ENCODE results near the gene SLC12A4. TPM values are rescaled to one million over a fixed set of nuclear protein-coding genes. Genes with fewer than 3 reads are reported as not detected.
"Not testable (repeated sequence)": the region's sequence is repeated elsewhere in the genome, so short reads cannot be mapped to it uniquely, and the experiment has no call there.

The SLC12A4 gene
- total RNA-seq, 2 experiments from 2014 or later = 27.1 to 29.5 TPM

DNA sequence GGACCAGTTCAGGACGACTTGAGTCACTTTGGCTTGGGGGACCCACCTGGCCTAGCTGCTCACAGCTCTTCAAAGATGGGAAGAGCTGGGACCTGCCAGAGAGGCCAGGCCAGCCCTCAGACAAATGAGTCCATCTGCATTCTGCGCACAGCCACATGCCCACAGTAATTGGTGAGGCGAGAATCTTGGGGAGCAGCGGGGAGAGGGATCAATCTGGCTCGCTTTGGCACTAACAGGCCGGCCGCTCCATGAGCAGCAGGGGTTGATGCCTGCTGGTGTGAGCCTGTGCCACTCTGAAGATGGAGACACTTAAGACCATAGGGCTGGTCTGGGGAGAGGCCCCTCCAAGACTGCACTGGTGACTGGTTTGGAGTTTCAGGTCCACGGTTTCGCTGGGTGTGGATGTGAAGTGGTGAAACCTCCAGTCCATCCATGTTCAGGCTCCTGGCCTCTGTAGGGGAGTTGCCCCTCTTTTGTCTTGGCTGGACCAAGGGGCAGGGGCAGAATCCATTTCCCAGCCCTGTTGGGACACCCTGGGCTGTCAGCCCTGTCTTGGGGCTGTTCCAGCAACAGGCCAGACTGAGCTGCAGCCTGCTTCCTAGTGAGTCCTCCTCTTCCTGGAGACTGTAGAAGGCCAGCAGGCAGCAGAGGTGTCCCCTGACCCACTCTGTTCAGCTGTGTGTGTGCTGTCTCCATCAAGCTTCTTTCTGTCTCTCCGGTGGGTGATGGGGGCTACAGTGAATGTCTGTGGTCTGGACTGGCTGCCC, 44.1 kb downstream of the SLC12A4 start:
- Mint-ChIP-seq H3K27me3 (no peaks in the 10 kb centered on the region), H3K36me3 (ENCODE audit: low read depth) (peaks cover 4% of the 10 kb centered on the region), H3K4me1 (peaks cover 6% of the 10 kb centered on the region), H3K4me3 (no peak overlapping the region), H3K9me3 (no peaks in the 10 kb centered on the region), H3K27ac (peak overlapping the region; percentile 19)
- DNase-seq = no peak
- POLR2A ChIA-PET = interaction anchor here (0.7 kb wide), 1 partner anchor 105 kb away, joined by 3 read pairs; no protein-coding TSS in a partner anchor
- CTCF ChIA-PET = interaction anchor here (0.6 to 3.7 kb wide), 11 partner anchors 10 to 115 kb away, joined by 3 to 13 read pairs (median 4); partner anchors contain the start of genes NRN1L and PSKH1

DNA sequence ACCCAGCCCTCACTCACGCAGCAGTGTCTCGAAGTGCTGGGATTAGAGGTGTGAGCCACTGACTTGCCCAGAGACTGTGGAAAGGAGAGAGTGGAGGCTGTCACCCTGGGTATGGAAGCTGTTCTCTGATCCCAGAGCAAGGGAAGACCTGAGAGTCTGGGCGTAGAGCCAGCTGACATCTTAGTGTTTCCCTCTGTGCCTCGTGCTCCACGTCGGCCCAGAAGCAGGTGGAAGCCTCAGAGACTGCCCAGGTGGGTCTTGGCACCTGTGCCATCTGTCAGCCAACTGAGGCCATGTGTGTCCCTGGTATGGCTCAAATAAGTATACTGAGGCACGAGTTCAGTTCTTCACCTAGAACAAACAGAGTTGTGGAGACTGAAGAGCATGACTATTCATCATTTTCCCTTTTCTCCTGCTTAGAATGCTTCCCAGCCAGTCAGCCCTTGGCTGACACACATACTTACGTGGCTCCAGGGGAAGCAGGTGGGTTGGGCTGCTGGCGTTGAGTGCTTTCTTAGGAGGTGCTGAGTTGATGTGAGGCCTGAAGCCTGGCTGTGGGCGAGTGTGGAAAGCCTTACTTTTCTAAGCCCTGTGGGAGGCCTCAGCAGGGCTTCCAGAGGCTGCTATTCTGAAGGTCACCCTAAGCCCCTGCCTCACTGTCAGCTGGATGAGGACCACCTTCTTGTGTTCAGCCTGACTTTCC, 44.9 kb downstream of the SLC12A4 start:
- Mint-ChIP-seq H3K4me3 (no peak overlapping the region), H3K27me3 (no peaks in the 10 kb centered on the region), H3K4me1 (peaks cover 6% of the 10 kb centered on the region), H3K36me3 (ENCODE audit: low read depth) (peaks cover 3% of the 10 kb centered on the region), H3K27ac (no peak overlapping the region), H3K9me3 (no peaks in the 10 kb centered on the region)
- POLR2A ChIA-PET = no interaction called here
- DNase-seq = no peak
- CTCF ChIA-PET = interaction anchor here (1.0 to 1.4 kb wide), 4 partner anchors 11 to 40 kb away, joined by 3 to 11 read pairs (median 4); partner anchors contain the start of genes NRN1L and PSKH1

DNA sequence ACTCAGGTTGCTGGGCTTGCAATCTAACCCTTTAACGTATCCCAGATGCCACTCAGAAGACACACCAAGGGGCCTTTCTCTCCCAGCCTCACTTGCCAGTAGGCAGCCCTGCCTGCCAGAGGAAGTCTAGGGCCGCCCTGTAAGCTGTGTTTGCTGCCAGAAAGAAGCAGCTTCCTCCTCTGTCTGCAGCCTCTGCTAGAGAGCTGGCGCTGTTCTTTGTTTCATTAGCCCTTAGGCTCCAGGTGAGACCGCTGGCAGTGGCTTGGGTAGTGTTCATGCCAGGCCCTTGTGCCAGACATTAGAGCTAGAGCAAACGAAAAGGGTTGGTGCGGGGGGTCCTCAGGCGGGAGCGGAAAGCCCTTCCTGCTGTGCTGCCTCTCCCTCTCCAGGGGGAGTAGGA, 45.7 kb downstream of the SLC12A4 start:
- Mint-ChIP-seq H3K9me3 (no peaks in the 10 kb centered on the region), H3K27ac (peak overlapping the region; percentile 65), H3K27me3 (no peaks in the 10 kb centered on the region), H3K4me1 (peaks cover 9% of the 10 kb centered on the region), H3K4me3 (no peak overlapping the region), H3K36me3 (ENCODE audit: low read depth) (no peaks in the 10 kb centered on the region)
- ChIA-PET CTCF (interaction anchor here (0.6 to 1.0 kb wide), 2 partner anchors 39 to 98 kb away, joined by 3 to 4 read pairs; no protein-coding TSS in a partner anchor), POLR2A (no interaction called here)
- DNase-seq = no peak

DNA sequence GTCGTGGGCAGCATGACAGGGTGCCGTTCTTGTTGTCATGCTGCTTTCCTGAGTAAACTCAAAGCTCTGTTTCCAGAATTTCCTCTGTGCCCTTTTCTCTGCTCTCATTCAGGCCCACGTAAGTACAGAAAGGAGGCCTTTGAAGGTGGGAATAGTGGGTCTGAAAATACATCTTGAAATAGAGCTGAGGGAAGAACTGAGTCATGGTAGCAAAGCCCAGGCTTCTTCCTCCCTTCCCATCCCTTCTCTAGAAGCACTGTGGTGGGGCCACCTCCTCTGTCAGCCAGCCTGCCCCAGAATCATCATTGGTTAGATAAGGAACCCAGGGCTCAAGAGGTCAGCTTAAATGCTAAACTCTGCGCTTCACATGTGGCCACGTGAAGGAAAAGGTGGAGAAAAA, 46.2 kb downstream of the SLC12A4 start:
- no peaks in the 10 kb centered on the region for H3K9me3 Mint-ChIP-seq

DNA sequence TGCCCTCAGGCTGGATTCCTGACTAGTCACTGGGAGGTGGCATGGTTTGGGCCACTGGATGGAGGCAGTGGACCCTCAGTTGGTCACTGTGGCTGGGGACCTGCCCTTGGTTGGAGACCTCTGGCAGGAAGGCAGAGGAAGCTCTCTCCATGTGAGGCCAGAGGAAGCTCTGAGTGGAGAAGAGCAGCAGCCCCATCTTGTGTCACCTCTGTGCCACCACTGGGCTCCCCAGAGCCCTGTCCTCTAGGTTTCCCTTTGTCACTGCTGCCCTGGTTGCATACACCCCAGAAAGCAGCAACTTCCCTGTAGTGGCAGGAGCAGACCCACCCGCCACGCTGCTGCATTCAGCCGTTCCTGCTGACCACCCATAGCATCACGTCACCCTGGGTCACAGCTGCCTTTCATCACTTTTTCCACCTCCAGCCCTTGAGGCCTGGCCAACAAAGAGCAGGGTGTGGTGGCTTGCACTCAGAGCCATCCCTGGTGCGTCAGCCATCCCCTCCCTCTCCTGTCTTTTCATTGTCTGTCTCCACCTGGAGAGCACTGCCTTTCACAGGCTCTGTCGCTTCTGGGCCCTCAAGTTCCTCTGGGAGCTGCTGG, 48.7 kb downstream of the SLC12A4 start:
- DNase-seq = no peak
- CTCF ChIA-PET = interaction anchor here (0.5 to 3.3 kb wide), 9 partner anchors 9 to 150 kb away, joined by 3 to 12 read pairs (median 3); no protein-coding TSS in a partner anchor
- Mint-ChIP-seq H3K36me3 (ENCODE audit: low read depth) (no peaks in the 10 kb centered on the region), H3K27me3 (no peaks in the 10 kb centered on the region), H3K9me3 (no peaks in the 10 kb centered on the region), H3K4me1 (peaks cover 24% of the 10 kb centered on the region), H3K4me3 (no peak overlapping the region), H3K27ac (no peak overlapping the region)
- POLR2A ChIA-PET = no interaction called here

More for the DNA sequence above, 46.2 kb downstream of the SLC12A4 start:
- no peaks in the 10 kb centered on the region for H3K36me3 Mint-ChIP-seq (ENCODE audit: low read depth)
- no peak for DNase-seq
- peaks cover 14% of the 10 kb centered on the region for H3K4me1 Mint-ChIP-seq
- ChIA-PET CTCF (interaction anchor here (0.6 to 1.0 kb wide), 3 partner anchors 39 to 106 kb away, joined by 3 to 4 read pairs (median 4); no protein-coding TSS in a partner anchor), POLR2A (no interaction called here)
- H3K27ac Mint-ChIP-seq = peak overlapping the region; percentile 65
- no peaks in the 10 kb centered on the region for H3K27me3 Mint-ChIP-seq
- H3K4me3 Mint-ChIP-seq = no peak overlapping the region

DNA sequence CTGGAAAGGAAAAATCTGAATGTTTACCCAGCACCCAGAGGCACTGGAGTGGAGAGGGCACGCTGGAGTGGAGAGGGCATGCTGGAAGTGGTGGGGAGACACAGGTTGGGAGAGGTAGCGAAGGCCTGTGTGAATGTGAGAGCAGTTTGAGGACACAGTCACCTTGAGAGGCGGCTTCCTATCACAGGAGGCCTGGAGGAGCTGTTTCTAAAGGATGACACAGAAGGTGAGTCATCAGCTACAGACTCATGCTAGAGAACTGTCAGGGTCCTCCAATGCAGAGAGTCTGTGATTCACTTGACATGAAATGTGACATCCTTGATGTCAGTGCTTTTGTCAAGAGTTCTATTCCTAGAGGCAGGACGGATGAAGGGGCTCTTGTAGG, 50.6 kb downstream of the SLC12A4 start:
- no peak overlapping the region for H3K4me3 Mint-ChIP-seq
- POLR2A ChIA-PET = no interaction called here
- H3K27ac Mint-ChIP-seq = peak overlapping the region; percentile 1
- H3K27me3 Mint-ChIP-seq = no peaks in the 10 kb centered on the region
- peaks cover 2% of the 10 kb centered on the region for H3K36me3 Mint-ChIP-seq (ENCODE audit: low read depth)
- peaks cover 24% of the 10 kb centered on the region for H3K4me1 Mint-ChIP-seq
- no peak for DNase-seq
- H3K9me3 Mint-ChIP-seq = no peaks in the 10 kb centered on the region
- CTCF ChIA-PET = interaction anchor here (0.8 to 3.3 kb wide), 7 partner anchors 10 to 397 kb away, joined by 3 to 12 read pairs (median 5); partner anchors contain the start of gene CTRL

DNA sequence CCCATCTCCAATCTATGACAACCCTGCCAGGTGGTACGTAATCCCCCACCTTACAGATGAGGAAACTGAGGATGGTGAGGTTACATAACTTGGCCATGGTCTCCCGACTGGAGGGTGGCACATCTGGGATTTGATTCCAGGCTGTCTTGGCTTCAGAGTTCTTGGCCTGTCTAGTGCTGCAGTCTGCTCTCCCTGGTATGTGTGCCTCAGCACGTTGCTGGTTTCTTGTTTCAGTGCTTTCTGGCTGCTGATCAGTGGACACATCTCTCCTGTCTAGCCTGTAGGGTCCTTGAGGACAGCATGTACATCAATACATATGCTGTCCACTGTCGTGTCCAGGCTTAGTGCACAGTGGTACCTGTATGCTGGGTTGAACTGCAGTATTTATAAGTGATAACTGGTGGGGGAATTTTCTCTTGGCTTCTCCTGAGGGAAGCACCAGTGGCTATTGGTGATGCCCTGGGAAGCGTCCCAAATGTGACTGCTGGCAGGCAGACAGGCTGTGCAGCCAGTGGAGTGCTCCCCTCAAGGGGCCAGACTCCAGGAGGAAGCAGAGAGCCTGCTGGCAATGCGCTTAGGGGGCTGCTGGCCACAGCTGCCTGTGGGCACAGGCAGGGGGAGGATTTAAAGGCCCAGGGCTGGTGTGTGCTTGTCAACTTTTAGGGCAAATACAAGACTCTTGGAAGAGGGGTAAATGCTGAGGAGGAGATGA, 51.1 kb downstream of the SLC12A4 start:
- POLR2A ChIA-PET = no interaction called here
- no peak for DNase-seq
- H3K9me3 Mint-ChIP-seq = no peaks in the 10 kb centered on the region
- H3K27ac Mint-ChIP-seq = peak overlapping the region; percentile 1
- no peak overlapping the region for H3K4me3 Mint-ChIP-seq
- H3K36me3 Mint-ChIP-seq (ENCODE audit: low read depth) = peaks cover 2% of the 10 kb centered on the region
- CTCF ChIA-PET = interaction anchor here (0.8 to 1.6 kb wide), 9 partner anchors 10 to 396 kb away, joined by 3 to 9 read pairs (median 4); partner anchors contain the start of gene CTRL
- H3K4me1 Mint-ChIP-seq = peaks cover 24% of the 10 kb centered on the region
- no peaks in the 10 kb centered on the region for H3K27me3 Mint-ChIP-seq

DNA sequence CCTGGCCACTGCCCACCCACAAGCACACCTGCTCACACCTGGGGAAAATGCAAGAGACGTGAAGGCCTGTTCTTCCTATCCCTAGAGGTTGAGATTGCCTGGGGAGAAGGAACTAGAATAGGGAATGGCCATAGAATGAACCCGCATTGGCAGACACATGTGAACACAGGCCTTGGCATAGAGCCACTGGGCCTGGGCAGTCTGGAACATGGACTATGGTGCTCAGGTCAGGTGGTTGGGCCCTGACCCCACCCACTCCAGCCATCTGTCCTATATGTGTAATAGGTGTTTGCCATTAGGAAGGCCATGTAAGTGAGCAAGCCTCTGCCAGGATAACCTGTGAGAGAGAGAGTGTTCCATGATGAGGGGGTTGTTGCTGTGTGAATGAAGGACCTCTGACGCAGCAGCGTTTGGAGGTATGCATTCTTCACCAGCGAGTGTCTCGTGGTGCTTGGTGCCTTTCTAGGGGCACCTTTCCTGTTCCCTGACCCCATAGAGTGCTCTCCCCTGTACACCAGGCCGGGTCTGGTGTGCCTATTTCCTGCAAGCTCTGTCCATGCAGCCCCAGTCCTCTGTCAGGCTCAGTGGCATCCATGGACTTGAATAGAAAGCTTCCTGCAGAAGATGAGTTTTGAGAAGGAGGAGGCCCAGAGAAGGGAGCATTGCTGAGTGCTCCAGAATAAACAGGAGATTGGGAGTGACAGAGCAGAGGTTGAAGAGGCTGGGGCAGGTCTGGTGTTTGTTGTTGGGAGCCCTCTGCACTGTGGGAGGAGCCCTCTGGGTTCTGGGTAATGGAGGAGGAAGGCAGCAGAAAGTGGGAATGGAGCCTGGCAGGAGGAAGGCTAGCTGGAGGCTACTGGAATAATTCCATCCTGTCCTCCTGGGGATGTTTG, 52.4 kb downstream of the SLC12A4 start:
- no peak for DNase-seq
- no peaks in the 10 kb centered on the region for H3K27me3 Mint-ChIP-seq
- H3K9me3 Mint-ChIP-seq = no peaks in the 10 kb centered on the region
- ChIA-PET POLR2A (no interaction called here), CTCF (interaction anchor here (0.7 to 3.0 kb wide), 6 partner anchors 11 to 100 kb away, joined by 3 to 16 read pairs (median 4); no protein-coding TSS in a partner anchor)
- peaks cover 19% of the 10 kb centered on the region for H3K4me1 Mint-ChIP-seq
- no peak overlapping the region for H3K4me3 Mint-ChIP-seq
- H3K36me3 Mint-ChIP-seq (ENCODE audit: low read depth) = peaks cover 2% of the 10 kb centered on the region
- H3K27ac Mint-ChIP-seq = peak overlapping the region; percentile 26

DNA sequence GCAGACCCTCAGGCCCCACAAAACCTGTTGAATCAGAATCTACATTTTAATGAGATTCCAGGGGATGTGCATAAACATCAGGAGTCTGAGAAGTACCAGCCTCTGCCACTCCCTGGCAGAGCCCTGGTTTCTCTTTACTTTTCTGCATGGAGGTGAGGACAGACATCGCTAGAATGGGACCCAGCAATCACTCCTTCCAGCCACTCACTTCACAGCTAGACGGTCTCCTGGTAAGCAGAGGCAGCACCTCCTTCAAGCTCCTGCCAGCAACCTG, 53.0 kb downstream of the SLC12A4 start:
- H3K9me3 Mint-ChIP-seq; DNase-seq; H3K36me3 Mint-ChIP-seq (ENCODE audit: low read depth); H3K27me3 Mint-ChIP-seq; POLR2A ChIA-PET; H3K27ac Mint-ChIP-seq; H3K4me3 Mint-ChIP-seq: not testable (repeated sequence)
- CTCF ChIA-PET = interaction anchor here (0.7 to 3.0 kb wide), 6 partner anchors 14 to 852 kb away, joined by 3 to 16 read pairs (median 4); no protein-coding TSS in a partner anchor
- H3K4me1 Mint-ChIP-seq = peaks cover 23% of the 10 kb centered on the region

DNA sequence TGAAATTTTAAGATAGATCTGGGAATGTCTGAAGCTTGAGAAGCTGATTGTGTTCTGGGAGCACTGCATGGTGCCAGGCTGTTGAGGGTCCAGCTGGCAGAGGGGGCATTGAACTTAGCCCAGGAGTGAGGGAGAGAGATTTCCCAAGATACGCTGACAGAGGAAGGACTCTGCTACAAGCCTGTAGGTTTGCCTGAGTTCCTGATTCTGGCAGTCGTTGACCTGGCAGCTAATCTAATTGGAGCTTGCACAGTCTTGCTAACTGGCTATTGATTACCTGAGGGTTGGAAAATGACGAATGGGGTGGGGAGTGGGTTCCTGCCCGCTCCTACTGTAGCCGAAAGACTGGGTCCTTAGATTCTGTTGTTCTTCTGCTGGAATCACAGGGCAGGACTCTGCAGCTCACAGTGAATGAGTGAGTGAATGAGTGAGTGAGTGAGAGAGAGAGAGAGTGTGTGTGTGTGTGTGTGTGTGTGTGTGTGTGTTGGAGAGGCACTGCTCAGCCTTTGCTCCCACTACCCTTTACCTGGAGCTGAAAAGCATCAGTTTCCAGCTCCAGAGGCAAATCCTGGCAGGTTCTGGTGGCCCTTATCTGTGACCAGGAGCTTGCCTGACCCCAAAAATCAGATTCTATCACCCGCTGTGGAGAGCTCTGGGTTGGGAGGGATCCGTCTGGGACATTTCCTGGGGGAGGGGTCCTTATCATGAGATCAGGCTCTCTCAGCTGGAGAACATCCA, 53.5 kb downstream of the SLC12A4 start:
- Mint-ChIP-seq H3K27me3 (no peaks in the 10 kb centered on the region), H3K36me3 (ENCODE audit: low read depth) (peaks cover 5% of the 10 kb centered on the region), H3K27ac (no peak overlapping the region), H3K4me1 (peaks cover 27% of the 10 kb centered on the region), H3K9me3 (no peaks in the 10 kb centered on the region), H3K4me3 (no peak overlapping the region)
- no peak for DNase-seq
- ChIA-PET POLR2A (no interaction called here), CTCF (interaction anchor here (0.7 to 3.0 kb wide), 10 partner anchors 14 to 851 kb away, joined by 3 to 16 read pairs (median 4); no protein-coding TSS in a partner anchor)

DNA sequence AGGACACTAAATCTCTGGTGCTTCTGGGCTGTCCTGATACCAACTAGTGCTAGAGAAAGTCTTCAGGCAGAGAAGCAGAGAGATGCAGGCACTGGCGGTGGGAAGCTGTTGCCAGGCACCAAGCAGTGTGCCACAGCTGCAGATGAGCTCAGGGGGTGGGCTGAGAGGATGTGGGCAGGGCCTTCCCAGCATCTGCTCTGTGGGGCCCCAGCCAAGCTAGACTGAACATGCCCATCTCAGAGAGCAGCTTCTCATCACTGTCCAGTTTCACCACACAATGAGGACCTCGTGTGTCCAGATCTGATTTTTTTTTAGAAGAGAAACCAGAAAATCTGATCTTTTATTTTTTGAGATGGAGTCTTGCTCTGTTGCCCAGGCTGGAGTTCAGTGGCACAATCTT, 58.3 kb downstream of the SLC12A4 start:
- H3K27me3 Mint-ChIP-seq = no peaks in the 10 kb centered on the region
- H3K4me3 Mint-ChIP-seq = no peak overlapping the region
- peaks cover 19% of the 10 kb centered on the region for H3K4me1 Mint-ChIP-seq
- POLR2A ChIA-PET = no interaction called here
- no peaks in the 10 kb centered on the region for H3K9me3 Mint-ChIP-seq
- peak; percentile 45 for DNase-seq
- H3K27ac Mint-ChIP-seq = peak overlapping the region; percentile 48
- H3K36me3 Mint-ChIP-seq (ENCODE audit: low read depth) = peaks cover 12% of the 10 kb centered on the region
- CTCF ChIA-PET = interaction anchor here (0.8 to 2.6 kb wide), 8 partner anchors 10 to 389 kb away, joined by 3 to 8 read pairs (median 6); no protein-coding TSS in a partner anchor
